NCI-H345 (cell line): ENCODE measurements around the gene FSTL3.
"Not testable (repeated sequence)": the region's sequence is repeated elsewhere in the genome, so short reads cannot be mapped to it uniquely, and the experiment has no call there.

Experiments used
- DNase-seq: peaks from one replicate; lab custom pipeline; 2025; lab: John Stamatoyannopoulos, UW

FSTL3 gene

GRCh38 chr19:661427-662196, 14.6 kb upstream of the FSTL3 start:
- DNase-seq = no peak

- DNase-seq = peak; percentile 15
Observed at GRCh38 chr19:662207-662961, 13.8 kb upstream of the FSTL3 start.

GRCh38 chr19:662962-663681, 13.1 kb upstream of the FSTL3 start, which contains the start of gene RNF126:
TSS of gene RNF126 (minus strand) at chr19:663214. CDS start at chr19:663121, 93 bp downstream.
- peak; percentile 94 for DNase-seq

GRCh38 chr19:663682-664117, 12.5 kb upstream of the FSTL3 start:
- no peak for DNase-seq

- DNase-seq = peak; percentile 87
Observed at GRCh38 chr19:664913-665443, 11.2 kb upstream of the FSTL3 start.

- not testable (repeated sequence) for DNase-seq
Observed at GRCh38 chr19:666985-667573, 9.1 kb upstream of the FSTL3 start.

GRCh38 chr19:668675-669434, 7.3 kb upstream of the FSTL3 start:
- not testable (repeated sequence) for DNase-seq

- DNase-seq = no peak
Observed at GRCh38 chr19:670609-671075, 5.5 kb upstream of the FSTL3 start.

GRCh38 chr19:674282-675151, 1.7 kb upstream of the FSTL3 start:
- no peak for DNase-seq

- DNase-seq = no peak
Observed at GRCh38 chr19:676007-676338, 219 bp upstream of the FSTL3 start.

- peak; percentile 22 for DNase-seq
Observed at GRCh38 chr19:677201-677600, 1.0 kb downstream of the FSTL3 start.

GRCh38 chr19:677601-678436, 1.6 kb downstream of the FSTL3 start:
- peak; percentile 31 for DNase-seq

GRCh38 chr19:678791-679388, 2.7 kb downstream of the FSTL3 start:
- DNase-seq = no peak

GRCh38 chr19:679418-680286, 3.5 kb downstream of the FSTL3 start:
- DNase-seq = peak; percentile 31

GRCh38 chr19:680287-681028, 4.3 kb downstream of the FSTL3 start:
- peak; percentile 99 for DNase-seq

- peak; percentile 90 for DNase-seq
Observed at GRCh38 chr19:681029-682019, 5.1 kb downstream of the FSTL3 start.
